Cardiac muscle cell (in vitro differentiated cells and primary cell): ENCODE data around the gene KYAT1. TPM values are rescaled to one million over a fixed set of nuclear protein-coding genes. Genes with fewer than 3 reads are reported as not detected.

Experiments used
- DNase-seq, 2 donors: peaks; one replicate each; pipeline versions ENCODE4 v3.0.0 to v3.0.0-alpha.2; 2010 to 2017; ENCODE audit warnings: low read depth in 1 of 2, low spot score in 1 of 2
- H3K27ac ChIP-seq: fragments of 200-600 bp; sonication (generic); 2 replicates; pipeline ENCODE4 v1.5.1; 2016
- H3K27me3 ChIP-seq: fragments of 200-600 bp; sonication (generic); 2 replicates; pipeline ENCODE4 v1.6.0; 2016; ENCODE audit warnings: control low read depth
- H3K36me3 ChIP-seq: fragments of 200-600 bp; sonication (generic); 2 replicates; pipeline ENCODE4 v1.5.1; 2016; ENCODE audit warnings: control low read depth
- H3K4me1 ChIP-seq: fragments of 200-600 bp; sonication (generic); 2 replicates; pipeline ENCODE4 v1.8.1; 2017; ENCODE audit warnings: low read depth, mild to moderate bottlenecking, mixed run types
- H3K4me3 ChIP-seq: fragments of 200-600 bp; sonication (generic); 2 replicates; pipeline ENCODE4 v1.5.1; 2016; ENCODE audit warnings: mild to moderate bottlenecking
- H3K9me3 ChIP-seq: fragments of 200-600 bp; sonication (generic); 2 replicates; pipeline ENCODE4 v1.5.1; 2017; ENCODE audit warnings: low read depth, mild to moderate bottlenecking, control low read depth
- polyA plus RNA-seq: library from polyadenylated mRNA; unstranded; fragments of >200 nt; fragmentation: Nextera tagmentation; extraction: Ambion mirVana; gene quantifications from 2 replicates; pipeline ENCODE4 v1.2.1, GENCODE V29; 2016
- total RNA-seq: library from RNA; depleted of rRNA; stranded (reverse); fragments of >200 nt; gene quantifications from 2 replicates; pipeline ENCODE4 v1.2.3, GENCODE V29; 2016
- TF ChIP-seq, protein P1 (sequence below): IDR thresholded peaks from 2 replicates; pipeline ENCODE4 v1.5.1; 2012; ENCODE audit warnings: low read depth, mild to moderate bottlenecking, low read length

Gene KYAT1
- total and polyA plus RNA-seq, 2 experiments from 2014 or later: 23.3 to 36.9 TPM

DNA sequence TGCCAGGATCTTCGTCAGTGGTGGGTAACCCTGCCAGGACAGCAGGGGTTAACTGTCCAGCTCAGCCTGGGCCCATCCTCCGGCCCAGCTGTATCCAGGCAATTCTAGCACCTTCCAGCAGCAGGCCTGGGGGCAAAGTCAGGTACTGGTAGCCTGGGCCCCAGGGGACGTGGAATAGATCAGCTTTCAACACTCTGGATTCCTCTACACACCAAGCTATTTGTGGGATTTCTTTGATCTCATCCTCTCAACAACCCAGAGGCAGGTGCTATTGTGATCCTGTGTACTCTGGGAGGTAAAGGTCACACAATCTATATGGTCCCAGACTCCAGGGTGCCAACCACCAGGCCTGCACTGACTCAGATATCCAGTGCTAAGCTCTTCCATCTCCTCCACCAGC lies 43.4 kb downstream of the KYAT1 start:
- peak in 1 of 2 donors; percentile 82 for DNase-seq
- Histone ChIP-seq H3K4me1 (peaks cover 16% of the 10 kb centered on the region), H3K36me3 (no peaks in the 10 kb centered on the region), H3K4me3 (no peak overlapping the region), H3K27ac (peak overlapping the region; percentile 91), H3K9me3 (no peaks in the 10 kb centered on the region), H3K27me3 (no peaks in the 10 kb centered on the region)
- TF ChIP-seq, protein P1, sequence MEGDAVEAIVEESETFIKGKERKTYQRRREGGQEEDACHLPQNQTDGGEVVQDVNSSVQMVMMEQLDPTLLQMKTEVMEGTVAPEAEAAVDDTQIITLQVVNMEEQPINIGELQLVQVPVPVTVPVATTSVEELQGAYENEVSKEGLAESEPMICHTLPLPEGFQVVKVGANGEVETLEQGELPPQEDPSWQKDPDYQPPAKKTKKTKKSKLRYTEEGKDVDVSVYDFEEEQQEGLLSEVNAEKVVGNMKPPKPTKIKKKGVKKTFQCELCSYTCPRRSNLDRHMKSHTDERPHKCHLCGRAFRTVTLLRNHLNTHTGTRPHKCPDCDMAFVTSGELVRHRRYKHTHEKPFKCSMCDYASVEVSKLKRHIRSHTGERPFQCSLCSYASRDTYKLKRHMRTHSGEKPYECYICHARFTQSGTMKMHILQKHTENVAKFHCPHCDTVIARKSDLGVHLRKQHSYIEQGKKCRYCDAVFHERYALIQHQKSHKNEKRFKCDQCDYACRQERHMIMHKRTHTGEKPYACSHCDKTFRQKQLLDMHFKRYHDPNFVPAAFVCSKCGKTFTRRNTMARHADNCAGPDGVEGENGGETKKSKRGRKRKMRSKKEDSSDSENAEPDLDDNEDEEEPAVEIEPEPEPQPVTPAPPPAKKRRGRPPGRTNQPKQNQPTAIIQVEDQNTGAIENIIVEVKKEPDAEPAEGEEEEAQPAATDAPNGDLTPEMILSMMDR: no peak

DNA sequence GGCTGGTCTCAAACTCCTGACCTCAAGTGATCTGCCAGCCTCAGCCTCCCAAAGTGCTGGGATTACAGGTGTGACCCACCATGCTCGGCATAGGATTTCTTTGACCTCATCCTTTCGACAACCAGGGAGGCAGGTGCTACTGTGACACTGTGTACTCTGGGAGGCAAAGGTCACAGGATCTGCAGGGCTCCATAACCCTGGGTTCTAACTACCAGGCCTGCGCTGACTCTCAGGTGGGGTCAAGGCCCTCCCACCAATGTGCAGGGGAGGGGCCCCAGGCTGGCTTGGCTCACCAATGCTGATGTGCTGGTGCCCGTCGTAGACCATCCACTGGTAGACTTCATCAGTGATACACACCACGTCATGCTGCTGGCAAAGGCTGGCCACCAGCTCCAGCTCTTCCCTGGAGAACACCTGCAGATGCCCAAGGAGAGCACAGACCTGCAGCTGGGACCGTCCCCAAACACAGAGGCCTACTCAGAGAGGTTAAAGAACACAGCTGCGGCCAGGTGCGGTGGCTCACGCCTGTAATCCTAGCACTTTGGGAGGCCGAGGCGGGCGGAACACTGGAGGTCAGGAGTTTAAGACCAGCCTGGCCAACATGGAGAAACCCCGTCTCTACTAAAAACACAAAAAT lies 45.1 kb downstream of the KYAT1 start:
- DNase-seq: no peak
- Histone ChIP-seq H3K36me3 (peaks cover 3% of the 10 kb centered on the region), H3K9me3 (no peaks in the 10 kb centered on the region), H3K4me3 (no peak overlapping the region), H3K4me1 (peaks cover 16% of the 10 kb centered on the region), H3K27me3 (no peaks in the 10 kb centered on the region), H3K27ac (no peak overlapping the region)
- TF ChIP-seq, protein P1: no peak

DNA sequence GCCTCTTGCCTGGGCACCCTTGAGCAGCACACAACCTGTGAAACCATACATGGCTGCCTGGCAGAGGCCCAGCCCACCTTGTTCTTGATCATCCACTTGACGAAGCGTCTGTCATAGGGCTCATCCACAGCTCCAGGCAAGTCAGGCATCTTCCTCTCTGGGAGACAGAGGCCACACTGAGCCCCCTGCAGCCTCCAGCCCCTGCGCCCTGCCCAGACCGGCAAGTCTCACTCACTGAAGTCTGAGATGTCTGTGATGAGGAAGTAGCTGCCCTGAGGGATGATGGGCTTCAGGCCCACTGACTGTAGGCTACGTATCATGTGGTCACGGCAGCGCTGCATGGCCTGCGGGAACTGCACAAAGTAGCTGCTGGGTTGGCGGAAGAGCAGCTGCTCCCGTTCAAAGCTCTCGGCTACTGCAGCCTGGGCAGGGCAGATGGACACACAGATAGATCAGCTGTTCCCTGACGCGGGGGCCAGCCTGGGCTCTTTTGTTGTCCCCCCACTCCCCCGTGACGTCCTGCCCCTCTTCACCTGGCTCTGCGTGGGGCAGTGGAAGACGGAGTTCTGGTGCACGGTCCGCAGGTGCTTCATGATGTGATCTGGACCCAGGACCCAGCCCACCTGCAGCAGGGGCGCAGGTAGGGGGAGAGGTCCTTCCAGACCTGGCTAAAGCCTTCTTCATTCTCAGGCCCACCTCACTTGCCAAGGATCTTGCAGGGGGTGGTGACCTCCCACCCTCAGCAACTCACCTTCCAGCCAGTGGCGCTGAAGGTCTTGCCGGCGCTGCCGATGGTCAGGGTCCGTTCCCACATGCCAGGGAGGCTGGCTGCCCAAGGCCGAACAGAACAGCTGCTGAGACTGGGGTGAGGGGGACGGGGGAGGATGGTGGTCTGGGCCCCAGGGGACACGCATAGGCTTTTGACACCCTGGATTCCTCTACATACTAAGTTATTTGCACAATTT lies 46.2 kb downstream of the KYAT1 start:
- Histone ChIP-seq H3K4me1 (peaks cover 16% of the 10 kb centered on the region), H3K4me3 (no peak overlapping the region), H3K27me3 (no peaks in the 10 kb centered on the region), H3K9me3 (no peaks in the 10 kb centered on the region), H3K36me3 (peaks cover 3% of the 10 kb centered on the region), H3K27ac (no peak overlapping the region)
- TF ChIP-seq, protein P1: no peak
- no peak for DNase-seq

DNA sequence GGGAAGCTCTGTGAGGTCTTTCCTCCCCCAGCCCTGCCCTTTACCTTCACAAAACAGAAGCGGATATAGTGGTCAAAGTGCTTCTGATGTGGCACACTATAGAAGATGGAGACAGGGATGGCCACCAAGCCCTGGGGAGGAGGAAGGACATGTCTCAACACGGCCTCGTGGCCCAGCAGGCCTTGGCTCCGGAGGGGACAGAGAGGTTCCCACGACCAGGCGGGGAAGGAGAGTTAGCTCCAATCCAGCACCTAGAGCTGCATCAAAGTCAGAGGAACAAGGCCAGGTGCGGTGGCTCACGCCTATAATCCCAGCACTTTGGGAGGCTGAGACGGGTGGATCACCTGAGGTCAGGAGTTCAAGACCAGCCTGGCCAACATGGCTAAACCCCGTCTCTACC lies 48.1 kb downstream of the KYAT1 start:
- TF ChIP-seq, protein P1: no peak
- no peaks in the 10 kb centered on the region for H3K27me3 ChIP-seq
- H3K4me1 ChIP-seq: peaks cover 15% of the 10 kb centered on the region
- no peak overlapping the region for H3K27ac ChIP-seq
- no peak overlapping the region for H3K4me3 ChIP-seq
- H3K36me3 ChIP-seq: peaks cover 3% of the 10 kb centered on the region
- no peaks in the 10 kb centered on the region for H3K9me3 ChIP-seq
- DNase-seq: no peak

DNA sequence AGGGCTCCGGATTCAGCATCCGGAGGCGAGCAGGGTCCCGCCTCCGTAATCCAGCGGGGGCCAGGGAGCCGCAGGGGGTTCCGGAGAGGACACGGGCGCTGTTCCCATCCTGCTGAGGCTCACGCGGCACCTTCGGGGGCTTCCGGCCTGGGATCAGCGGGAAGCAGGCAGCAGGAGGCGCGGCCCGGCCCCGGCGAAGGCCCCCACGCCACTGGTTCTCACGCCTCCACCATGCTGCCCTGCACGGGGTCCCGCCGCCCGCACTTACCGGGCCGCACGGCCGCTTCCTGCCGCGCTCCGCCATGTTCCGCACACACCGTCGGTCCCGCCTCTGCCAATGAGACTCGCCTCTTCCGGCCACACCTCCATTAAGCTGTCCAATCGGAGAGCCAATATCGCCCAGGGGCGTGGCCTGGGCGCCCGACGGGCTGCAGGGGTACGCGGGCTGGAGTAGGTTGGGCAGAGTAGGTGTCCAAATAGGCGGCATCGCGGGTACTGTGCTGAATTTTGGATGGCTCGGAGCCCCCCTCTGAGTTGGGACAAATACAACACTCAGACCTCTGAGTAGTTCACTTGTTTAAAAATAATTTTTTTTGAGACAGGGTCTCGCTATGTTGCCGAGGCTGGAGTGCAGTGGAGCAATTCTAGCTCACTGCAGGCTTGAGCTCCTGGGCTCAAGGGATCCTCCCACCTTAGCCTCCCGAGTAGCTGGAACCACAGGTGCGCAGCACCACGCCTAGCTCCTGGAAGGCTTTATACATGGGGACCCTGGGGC lies 52.1 kb downstream of the KYAT1 start, which contains the start of gene SPOUT1:
Gene SPOUT1 (minus strand): TSS at position 318 of the 775 bp plus-strand sequence. CDS start 14 bp downstream, at position 304.
- peaks cover 12% of the 10 kb centered on the region for H3K36me3 ChIP-seq
- DNase-seq: peak; percentile 91 to 95
- no peaks in the 10 kb centered on the region for H3K9me3 ChIP-seq
- H3K4me1 ChIP-seq: peaks cover 5% of the 10 kb centered on the region
- H3K4me3 ChIP-seq: peak within 1 kb of the TSS; percentile 81
- TF ChIP-seq, protein P1: no peak
- peak within 1 kb of the TSS; percentile 49 for H3K27ac ChIP-seq
- no peaks in the 10 kb centered on the region for H3K27me3 ChIP-seq
